Neuronal stem cell (in vitro differentiated cells): ENCODE data around the gene RAB35.

Source experiments
- DNase-seq: peaks from one replicate; pipeline ENCODE4 v3.0.0-alpha.2; 2013; ENCODE audit warnings: low spot score
- H2AFZ ChIP-seq: one replicate; pipeline ENCODE4 v1.6.1; 2013; ENCODE audit warnings: mild to moderate bottlenecking, low read length, inconsistent platforms
- H2AK5ac ChIP-seq: 2 replicates; pipeline ENCODE4 v1.6.1; 2013; ENCODE audit warnings: low read depth, mild to moderate bottlenecking, inconsistent platforms, low read length, moderate library complexity, mixed read lengths
- H2BK120ac ChIP-seq: 2 replicates; pipeline ENCODE4 v1.6.1; 2013; ENCODE audit warnings: low read depth, mild to moderate bottlenecking, inconsistent platforms, low read length, moderate library complexity, mixed read lengths
- H2BK12ac ChIP-seq: one replicate; pipeline ENCODE4 v1.6.1; 2013; ENCODE audit warnings: low read length, inconsistent platforms
- H2BK15ac ChIP-seq: 2 replicates; pipeline ENCODE4 v1.6.1; 2013; ENCODE audit warnings: mild to moderate bottlenecking, low read length, inconsistent platforms, mixed read lengths
- H2BK5ac ChIP-seq: one replicate; pipeline ENCODE4 v1.6.1; 2013; ENCODE audit warnings: inconsistent platforms, mild to moderate bottlenecking, low read length, moderate library complexity
- H3K14ac ChIP-seq: one replicate; pipeline ENCODE4 v1.6.1; 2013; ENCODE audit warnings: low read length, inconsistent platforms
- H3K18ac ChIP-seq: 2 replicates; pipeline ENCODE4 v1.6.1; 2013; ENCODE audit warnings: low read length, inconsistent platforms
- H3K23ac ChIP-seq: 2 replicates; pipeline ENCODE4 v1.6.1; 2013; ENCODE audit warnings: low read depth, mild to moderate bottlenecking, mixed read lengths, low read length, inconsistent platforms; ENCODE audit not compliant: poor library complexity
- H3K27ac ChIP-seq: replicated peaks from 3 replicates; pipeline ENCODE4 v1.5.1; 2013; ENCODE audit warnings: low read length, inconsistent platforms
- H3K27me3 ChIP-seq, 3 experiments: 2 replicates each; pipeline ENCODE4 v1.6.1; 2013; ENCODE audit warnings: low read length in 3 of 3, mild to moderate bottlenecking in 2 of 3, inconsistent platforms in 1 of 3, low read depth in 1 of 3, mixed read lengths in 1 of 3, moderate library complexity in 1 of 3; ENCODE audit not compliant: control insufficient read depth in 3 of 3, insufficient read depth in 3 of 3
- H3K36me3 ChIP-seq, 2 donors: replicated peaks in 1 of 2; 2 replicates each; pipeline ENCODE4 v1.6.1; 2013; ENCODE audit warnings: low read length in 2 of 2; ENCODE audit not compliant: control insufficient read depth in 2 of 2, insufficient read depth in 2 of 2
- H3K4ac ChIP-seq: 2 replicates; pipeline ENCODE4 v1.6.1; 2013; ENCODE audit warnings: inconsistent platforms, mild to moderate bottlenecking, low read length, moderate library complexity
- H3K4me1 ChIP-seq, 2 donors: 1 replicate in 1 of 2; 2 replicates in 1 of 2; pipeline ENCODE4 v1.6.1; 2013; ENCODE audit warnings: low read length in 2 of 2, low read depth in 1 of 2; ENCODE audit not compliant: control insufficient read depth in 2 of 2, insufficient read depth in 1 of 2
- H3K4me2 ChIP-seq: one replicate; pipeline ENCODE4 v1.6.1; 2013; ENCODE audit warnings: mild to moderate bottlenecking, low read length, inconsistent platforms; ENCODE audit not compliant: insufficient read depth, poor library complexity, severe bottlenecking
- H3K4me3 ChIP-seq, 2 donors: 2 replicates each; pipeline ENCODE4 v1.5.1; 2013; ENCODE audit warnings: low read length in 2 of 2, mild to moderate bottlenecking in 2 of 2, inconsistent platforms in 1 of 2, moderate library complexity in 1 of 2
- H3K79me1 ChIP-seq: one replicate; pipeline ENCODE4 v1.6.1; 2013; ENCODE audit warnings: low read depth, mild to moderate bottlenecking, inconsistent platforms, low read length, moderate library complexity
- H3K9ac ChIP-seq: one replicate; pipeline ENCODE4 v1.6.1; 2013; ENCODE audit warnings: mild to moderate bottlenecking, low read depth, low read length, inconsistent platforms; ENCODE audit not compliant: poor library complexity
- H3K9me3 ChIP-seq, 2 donors: replicated peaks in 1 of 2; 2 replicates each; pipeline versions ENCODE3 to v1.6.1; 2013; ENCODE audit warnings: low read length in 2 of 2, mild to moderate bottlenecking in 2 of 2, inconsistent platforms in 1 of 2, low read depth in 1 of 2, mixed read lengths in 1 of 2, moderate library complexity in 1 of 2; ENCODE audit not compliant: control insufficient read depth in 2 of 2, insufficient read depth in 1 of 2
- H4K8ac ChIP-seq: one replicate; pipeline ENCODE4 v1.6.1; 2013; ENCODE audit warnings: low read depth, mild to moderate bottlenecking, inconsistent platforms, low read length, moderate library complexity
- H4K91ac ChIP-seq: one replicate; pipeline ENCODE4 v1.6.1; 2013; ENCODE audit warnings: low read length, low read depth, mild to moderate bottlenecking, inconsistent platforms; ENCODE audit not compliant: poor library complexity
- WGBS, 2 donors: extraction: QIAGEN DNeasy Blood & Tissue Kit; methylation state at CpG; one replicate each; pipeline ENCODE4 v1.1.7; 2013; ENCODE audit warnings: missing lambda C conversion rate in 2 of 2, mixed read lengths in 1 of 2; ENCODE audit not compliant: insufficient read length in 2 of 2, insufficient replicate concordance in 1 of 2; ENCODE audit errors: extremely low coverage in 2 of 2; 5-methylcytosine and 5-hydroxymethylcytosine counted together

The RAB35 gene

DNA sequence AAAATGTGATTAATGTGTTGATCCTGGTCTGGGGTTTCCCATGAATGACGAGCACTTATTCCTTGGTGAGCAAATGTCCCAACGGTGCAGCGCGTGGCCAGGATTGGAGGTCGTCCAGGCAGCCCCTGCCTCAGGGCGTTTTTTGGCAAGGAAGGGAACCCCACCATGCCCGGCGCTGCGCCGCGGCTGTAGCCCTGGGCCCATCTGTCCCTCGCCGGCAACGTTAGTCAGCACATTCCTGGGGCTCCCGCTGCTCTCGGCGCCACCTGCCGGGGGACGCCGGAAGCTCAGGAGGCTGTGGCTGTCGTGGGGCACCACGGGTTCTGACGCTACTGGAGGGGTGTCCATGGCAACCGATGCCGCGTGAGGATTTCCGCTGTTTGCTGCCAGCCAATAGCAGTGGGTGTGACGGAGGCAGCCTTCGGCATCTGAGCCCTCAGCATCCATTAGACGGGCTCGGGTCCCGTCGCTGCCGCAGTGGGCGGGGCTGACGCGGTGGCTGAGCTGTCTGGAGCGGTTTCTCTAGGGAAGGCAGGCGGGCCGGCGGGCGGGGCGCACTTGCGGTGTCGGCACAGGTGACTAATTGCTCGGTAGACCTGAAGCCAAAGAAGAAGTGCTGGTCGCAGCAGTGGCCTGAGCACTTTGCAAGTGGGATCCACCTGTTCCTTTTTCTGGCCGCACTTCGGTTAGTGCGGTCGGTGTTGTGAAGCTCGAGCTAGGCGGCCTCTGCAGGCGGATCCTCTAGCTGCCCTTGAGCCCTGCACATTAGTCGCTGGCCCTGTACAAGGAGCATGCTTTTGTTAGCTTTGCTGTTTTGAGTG is 29.5 kb downstream of the RAB35 start:
- no peak overlapping the region for H3K4ac ChIP-seq
- peak overlapping the region; percentile 91 for H3K18ac ChIP-seq
- peak overlapping the region; percentile 67 for H3K27ac ChIP-seq
- H3K79me1 ChIP-seq = peaks cover 4% of the 10 kb centered on the region
- no peak overlapping the region for H4K91ac ChIP-seq
- H3K4me2 ChIP-seq = peak overlapping the region; percentile 94
- peaks cover 10 to 23% of the 10 kb centered on the region in 2 donors for H3K4me1 ChIP-seq
- peak overlapping the region; percentile 67 for H2BK15ac ChIP-seq
- no peak overlapping the region for H2BK120ac ChIP-seq
- H2BK5ac ChIP-seq = no peak overlapping the region
- no peaks in the 10 kb centered on the region for H3K9me3 ChIP-seq
- H3K36me3 ChIP-seq = no peaks in the 10 kb centered on the region
- no peak overlapping the region for H2BK12ac ChIP-seq
- peak; percentile 99 for DNase-seq
- H3K23ac ChIP-seq = peak overlapping the region; percentile 73
- H3K4me3 ChIP-seq = peak overlapping the region; percentile 65 to 73
- H3K14ac ChIP-seq = peak overlapping the region; percentile 38
- H2AFZ ChIP-seq = peak overlapping the region; percentile 94
- WGBS, 2 donors = no CpG with 5 or more reads among the region's 55 CpGs
- peak overlapping the region; percentile 81 for H3K9ac ChIP-seq
- no peak overlapping the region for H4K8ac ChIP-seq
- no peaks in the 10 kb centered on the region for H3K27me3 ChIP-seq
- no peak overlapping the region for H2AK5ac ChIP-seq

DNA sequence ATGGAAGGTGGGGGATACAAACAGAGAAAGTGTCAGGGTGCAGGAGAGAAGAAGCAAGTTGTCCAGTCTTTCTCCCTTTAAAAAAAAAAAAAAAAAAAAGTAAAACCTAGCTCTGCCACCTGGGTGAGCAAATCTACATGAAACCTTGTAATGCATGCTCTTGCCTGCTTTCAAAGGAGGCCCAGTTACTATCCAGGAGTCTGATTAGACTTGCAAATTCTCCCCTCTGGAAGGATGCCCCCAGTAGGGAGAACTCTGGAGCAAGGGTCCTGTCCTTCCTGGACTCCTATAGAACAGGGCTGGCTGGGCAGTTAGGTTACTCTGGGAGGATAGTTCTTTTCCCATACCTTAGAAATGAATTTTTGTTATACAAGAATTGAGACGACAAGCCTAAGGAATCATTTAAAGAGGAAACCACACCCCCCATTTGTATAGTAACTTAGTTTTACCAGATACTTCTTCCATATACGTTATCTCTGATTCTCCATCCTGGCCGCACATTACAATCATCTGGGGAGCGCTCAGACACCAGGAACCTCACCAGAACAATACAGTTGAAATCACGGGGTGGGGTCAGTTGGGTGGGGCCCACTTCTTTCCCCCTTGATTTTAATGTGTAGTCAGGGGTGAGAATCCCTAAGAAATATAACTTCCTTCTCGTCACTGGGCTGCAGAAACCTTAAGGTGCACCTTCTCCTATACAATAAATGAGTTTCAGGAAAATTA is 30.5 kb downstream of the RAB35 start:
- H3K9ac ChIP-seq = no peak overlapping the region
- H2BK12ac ChIP-seq = no peak overlapping the region
- H3K4me1 ChIP-seq = peaks cover 10 to 23% of the 10 kb centered on the region in 2 donors
- no peak overlapping the region for H3K4me3 ChIP-seq
- peaks cover 4% of the 10 kb centered on the region for H3K79me1 ChIP-seq
- no peak overlapping the region for H3K18ac ChIP-seq
- DNase-seq = no peak
- no peak overlapping the region for H3K23ac ChIP-seq
- no peak overlapping the region for H2BK15ac ChIP-seq
- no CpG with 5 or more reads among the region's 6 CpGs for WGBS, 2 donors
- H3K9me3 ChIP-seq = no peaks in the 10 kb centered on the region
- H4K8ac ChIP-seq = no peak overlapping the region
- H2AFZ ChIP-seq = peak overlapping the region; percentile 83
- H3K27me3 ChIP-seq = no peaks in the 10 kb centered on the region
- no peak overlapping the region for H2BK120ac ChIP-seq
- no peak overlapping the region for H3K4ac ChIP-seq
- H4K91ac ChIP-seq = no peak overlapping the region
- no peak overlapping the region for H3K4me2 ChIP-seq
- H3K14ac ChIP-seq = no peak overlapping the region
- H2BK5ac ChIP-seq = no peak overlapping the region
- no peaks in the 10 kb centered on the region for H3K36me3 ChIP-seq
- H2AK5ac ChIP-seq = no peak overlapping the region
- H3K27ac ChIP-seq = no peak overlapping the region

DNA sequence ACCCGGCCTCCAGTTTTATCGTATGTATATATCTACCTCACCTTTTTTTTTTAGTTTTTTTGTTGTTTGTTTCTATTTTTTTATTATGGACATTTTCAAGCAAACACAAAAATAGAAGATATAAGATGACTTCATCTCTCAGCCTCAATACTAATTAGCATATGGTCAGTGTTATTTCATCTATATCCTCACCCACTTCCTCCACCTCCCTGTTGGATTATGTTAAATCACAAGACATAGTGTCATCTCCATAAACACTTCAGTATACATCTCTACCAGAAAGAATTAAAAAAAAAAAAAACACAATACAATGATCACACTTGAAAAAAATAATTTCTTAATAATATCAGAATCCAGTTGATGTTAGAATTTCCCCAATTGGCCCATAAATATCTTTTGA is 34.9 kb downstream of the RAB35 start:
- Histone ChIP-seq H2AK5ac (no peak overlapping the region), H3K14ac (no peak overlapping the region), H3K9me3 (no peaks in the 10 kb centered on the region), H4K91ac (no peak overlapping the region), H3K4me1 (peaks cover 7 to 11% of the 10 kb centered on the region in 2 donors), H2BK120ac (no peak overlapping the region), H3K36me3 (no peaks in the 10 kb centered on the region), H2BK15ac (no peak overlapping the region), H2BK5ac (no peak overlapping the region), H3K9ac (no peak overlapping the region), H3K79me1 (no peaks in the 10 kb centered on the region), H3K4me3 (no peak overlapping the region), H3K27me3 (peaks cover 0 to 9% (median 0%) of the 10 kb centered on the region in 3 experiments), H3K4ac (no peak overlapping the region), H3K23ac (no peak overlapping the region), H3K4me2 (no peak overlapping the region), H2BK12ac (no peak overlapping the region), H3K27ac (no peak overlapping the region), H4K8ac (no peak overlapping the region), H2AFZ (no peak overlapping the region), H3K18ac (no peak overlapping the region)
- no peak for DNase-seq
- WGBS, 2 donors = no CpG with 5 or more reads among the region's 2 CpGs
